ENCODE data around the gene TEN1.
A peak's percentile ranks its signal among the peaks of the same experiment; 100 is the strongest.
"Not testable (repeated sequence)": the region's sequence is repeated elsewhere in the genome, so short reads cannot be mapped to it uniquely, and the experiment has no call there.

Gene TEN1

DNA sequence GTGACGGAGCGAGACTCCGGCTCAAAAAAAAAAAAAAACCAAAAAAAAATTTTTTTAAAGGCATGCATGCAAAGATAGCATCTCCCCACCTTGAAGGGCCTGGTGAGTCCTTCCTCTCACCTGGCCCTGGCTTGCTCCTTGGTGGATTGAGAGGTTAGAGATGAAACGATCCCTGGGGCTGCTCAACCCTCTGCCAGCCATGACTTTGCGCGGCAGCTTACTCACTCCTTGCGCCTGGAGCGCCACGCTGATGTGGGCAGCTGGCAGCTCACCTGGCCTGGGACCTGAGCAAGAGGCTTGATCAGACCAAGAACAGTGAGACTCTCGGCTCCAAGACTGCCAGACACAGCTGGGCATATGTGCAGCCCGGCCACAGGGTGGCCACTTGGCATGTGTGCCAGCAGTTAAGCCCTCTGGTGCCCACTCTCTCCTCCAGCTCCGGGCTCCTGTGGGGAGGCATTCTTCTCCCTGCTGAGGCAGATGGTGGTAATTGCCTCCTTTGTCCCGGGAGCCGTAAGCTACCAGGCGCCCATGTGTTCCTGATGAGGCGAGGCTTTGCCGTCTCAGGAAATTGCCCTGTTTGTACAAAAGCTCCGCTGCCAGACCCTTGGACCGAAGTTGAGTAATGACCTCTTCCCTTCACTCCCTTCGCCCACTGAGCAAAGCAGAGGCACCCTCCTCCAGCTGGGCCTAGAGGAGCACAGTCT lies 53.2 kb downstream of the TEN1 start:
- no peak for DNase-seq

DNA sequence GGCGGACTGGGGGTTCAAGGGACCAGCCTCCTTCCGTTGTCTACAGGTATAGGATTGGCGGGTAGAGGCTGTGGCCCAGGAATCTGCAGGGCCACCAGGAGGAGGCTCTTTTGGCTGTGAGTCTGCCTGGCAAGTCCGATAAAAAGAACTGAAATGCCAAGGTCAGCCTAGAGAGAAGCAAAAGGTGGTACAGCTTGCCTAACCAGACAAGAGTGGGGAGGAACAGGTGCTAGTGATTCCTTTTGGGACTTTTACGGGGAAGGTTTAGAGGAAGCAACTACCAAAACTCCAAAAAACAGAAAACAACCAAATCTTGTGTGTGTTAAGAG lies 53.7 kb downstream of the TEN1 start:
- no peak for DNase-seq

- DNase-seq = no peak
Measured at GRCh38 chr17:76033139-76033538, 54.1 kb downstream of the TEN1 start.

DNA sequence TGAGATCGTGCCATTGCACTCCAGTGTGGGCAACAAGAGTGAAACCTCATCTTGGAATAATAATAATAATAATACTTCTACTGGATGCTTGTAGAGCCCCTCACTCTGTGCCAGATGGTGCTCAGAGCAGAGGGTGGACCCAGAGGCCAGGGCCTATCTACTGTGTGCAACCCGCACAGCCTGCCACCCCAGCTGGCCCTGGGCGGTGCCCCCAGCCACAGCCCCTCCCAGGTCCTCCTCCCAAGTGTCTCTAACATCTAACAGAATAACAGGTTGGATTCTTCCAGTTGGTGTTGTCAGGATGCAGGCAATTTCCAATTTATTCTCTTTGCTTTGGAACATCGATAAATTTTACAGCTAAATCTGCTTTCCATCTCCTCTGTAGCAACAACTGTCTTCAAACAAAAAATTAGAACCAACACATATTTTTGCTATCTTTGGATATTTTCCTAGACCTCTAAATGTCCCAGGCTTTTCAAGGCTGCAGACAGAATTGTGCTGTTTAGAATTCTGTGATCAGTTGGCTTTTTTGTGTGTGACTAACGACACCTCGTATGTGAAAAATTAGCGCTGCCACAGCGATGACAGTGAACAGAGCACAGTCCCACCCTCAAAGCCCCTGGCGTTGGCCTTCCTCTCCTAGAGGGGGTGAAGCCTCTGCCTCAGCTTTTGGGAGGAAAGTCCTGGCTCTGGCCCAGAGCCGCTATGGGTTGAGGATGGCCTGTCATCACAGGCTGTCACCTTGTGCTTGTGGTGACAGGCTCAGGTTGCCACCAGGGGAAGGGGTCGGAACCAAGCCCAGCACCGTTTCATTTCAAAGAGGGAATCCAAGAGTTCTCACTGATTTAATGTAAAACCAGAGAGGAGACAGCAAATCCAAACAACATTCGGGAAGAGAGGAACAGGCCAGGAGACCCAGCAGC lies 55.6 kb downstream of the TEN1 start:
- no peak for DNase-seq

DNA sequence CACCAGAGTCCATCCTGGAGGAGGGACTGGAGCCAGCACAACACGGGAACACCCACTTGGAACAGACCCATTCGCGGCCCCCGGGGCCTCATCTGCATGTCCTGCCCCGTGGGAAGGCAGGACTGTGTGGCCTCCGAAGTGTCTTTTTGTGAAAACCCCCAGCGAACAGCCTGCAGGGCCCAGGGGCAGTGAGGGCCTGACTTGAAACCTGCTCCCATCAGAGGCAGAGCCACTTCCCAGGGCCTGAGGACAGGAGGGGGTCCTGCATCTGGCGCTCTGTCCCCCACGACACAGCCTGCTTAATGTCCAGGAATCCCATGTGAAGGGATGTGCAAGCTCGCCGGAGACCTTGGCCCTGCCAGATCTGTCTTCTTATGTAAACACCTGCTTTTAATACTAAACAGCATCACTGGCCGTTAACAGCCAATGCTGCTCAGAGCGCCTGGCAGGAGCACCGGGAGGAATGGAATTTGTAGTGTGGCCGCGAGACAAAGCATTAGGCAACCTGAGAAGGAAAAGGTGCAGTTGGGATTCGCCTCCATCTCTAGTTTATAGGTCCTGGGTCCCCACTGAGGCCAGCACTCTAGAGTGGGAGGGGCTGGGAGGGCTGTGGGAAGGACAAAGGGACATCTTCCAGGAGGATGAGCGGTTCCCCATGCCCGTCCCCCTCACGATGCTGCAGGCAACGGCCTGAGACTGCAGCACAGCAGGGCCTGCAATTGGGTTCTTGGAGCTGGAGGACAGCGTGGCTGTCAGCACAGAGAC lies 57.6 kb downstream of the TEN1 start:
- DNase-seq = peak; percentile 75

GRCh38 chr17:76038050-76038449 lies 59.0 kb downstream of the TEN1 start:
- DNase-seq = no peak

- no peak for DNase-seq
Measured at GRCh38 chr17:76039121-76039520, 60.1 kb downstream of the TEN1 start.

DNA sequence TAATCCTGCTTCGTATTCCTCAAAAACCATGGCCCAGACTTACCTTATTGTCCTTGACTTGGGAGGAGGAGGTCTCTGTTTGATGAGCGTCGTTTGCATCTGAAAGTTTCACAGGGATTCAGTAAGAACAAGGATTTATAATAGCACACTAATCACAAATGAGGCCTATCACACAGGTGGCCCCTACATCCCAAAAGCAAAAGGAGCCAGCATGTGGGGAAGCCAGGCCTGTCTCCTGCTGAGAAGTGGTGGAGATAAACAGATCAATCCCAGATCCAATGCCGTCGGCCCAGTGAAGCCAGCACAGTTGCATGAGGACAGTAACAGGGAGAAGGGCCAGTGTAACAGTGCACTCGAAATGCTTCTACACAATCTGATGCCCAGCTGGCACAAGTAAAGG lies 61.3 kb downstream of the TEN1 start:
- no peak for DNase-seq

- DNase-seq = not testable (repeated sequence)
Measured at GRCh38 chr17:76042868-76043267, 63.8 kb downstream of the TEN1 start.

- DNase-seq = not testable (repeated sequence)
Measured at GRCh38 chr17:76044475-76045007, 65.5 kb downstream of the TEN1 start.

DNA sequence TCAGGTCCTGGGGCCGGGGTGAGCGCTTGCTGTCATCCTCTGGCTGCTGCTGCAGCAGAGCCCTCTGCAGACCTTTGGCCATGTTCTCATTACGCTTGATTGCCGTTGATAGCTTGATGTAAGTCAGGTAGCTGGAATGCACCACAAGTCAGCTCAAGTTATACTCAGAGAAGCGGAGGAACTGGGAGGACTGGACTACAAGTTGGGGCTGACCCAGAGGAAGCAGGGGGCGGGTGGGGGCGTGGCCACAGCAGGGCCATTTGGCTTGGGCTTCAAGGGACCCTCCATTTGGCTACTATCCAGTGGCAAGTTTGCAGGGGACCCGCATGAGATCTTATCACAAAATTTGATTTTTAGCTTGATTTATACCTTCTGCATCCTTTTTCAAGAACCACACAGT lies 67.0 kb downstream of the TEN1 start:
- no peak for DNase-seq

DNA sequence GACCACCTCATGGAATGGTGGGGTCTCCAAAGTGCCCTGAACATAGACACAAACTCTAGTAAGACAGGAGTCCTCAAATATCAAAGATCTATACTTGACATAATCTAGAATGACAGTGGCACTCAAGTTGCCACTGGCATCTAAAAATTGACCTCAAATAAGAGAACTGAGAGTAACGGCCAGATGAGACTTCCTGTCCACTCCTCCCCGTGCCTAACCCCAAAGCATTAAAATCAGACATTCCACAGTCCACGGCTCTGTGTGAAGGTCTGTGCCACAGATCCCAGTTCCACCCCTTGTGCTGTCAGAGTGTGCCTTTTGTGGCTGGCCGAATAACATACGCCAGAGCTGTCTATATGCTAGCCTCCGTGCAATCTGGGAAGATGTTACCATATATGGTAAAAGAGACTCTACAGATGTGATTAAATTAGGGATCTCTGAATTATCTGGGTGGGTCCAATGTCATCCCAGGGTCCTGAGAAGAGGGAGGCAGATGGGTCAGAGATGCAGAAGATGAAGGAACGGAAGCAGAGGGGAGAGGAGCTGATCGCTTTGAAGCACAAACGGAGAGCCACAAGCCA lies 69.1 kb downstream of the TEN1 start:
- DNase-seq = no peak

GRCh38 chr17:76048711-76049110 lies 69.7 kb downstream of the TEN1 start:
- DNase-seq = no peak

DNA sequence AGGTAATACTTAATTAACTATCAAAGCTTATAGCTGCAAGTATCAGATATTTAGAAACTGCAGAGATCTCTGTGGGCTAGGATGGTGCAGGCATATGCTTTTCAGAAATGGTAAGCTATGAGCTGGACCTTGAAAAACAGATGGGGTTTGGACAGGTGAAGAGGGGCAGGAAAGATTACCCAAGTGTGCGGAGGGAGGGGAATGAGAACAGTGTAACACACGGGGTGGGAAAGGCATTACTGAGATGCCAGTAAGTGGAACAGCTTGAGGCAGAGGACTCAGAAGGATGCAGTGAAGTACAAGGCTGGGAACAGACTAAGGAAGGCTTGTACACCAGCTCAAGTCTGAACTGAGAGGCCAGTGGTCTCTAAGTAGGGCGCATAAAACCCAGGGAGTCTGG lies 70.2 kb downstream of the TEN1 start:
- no peak for DNase-seq

DNA sequence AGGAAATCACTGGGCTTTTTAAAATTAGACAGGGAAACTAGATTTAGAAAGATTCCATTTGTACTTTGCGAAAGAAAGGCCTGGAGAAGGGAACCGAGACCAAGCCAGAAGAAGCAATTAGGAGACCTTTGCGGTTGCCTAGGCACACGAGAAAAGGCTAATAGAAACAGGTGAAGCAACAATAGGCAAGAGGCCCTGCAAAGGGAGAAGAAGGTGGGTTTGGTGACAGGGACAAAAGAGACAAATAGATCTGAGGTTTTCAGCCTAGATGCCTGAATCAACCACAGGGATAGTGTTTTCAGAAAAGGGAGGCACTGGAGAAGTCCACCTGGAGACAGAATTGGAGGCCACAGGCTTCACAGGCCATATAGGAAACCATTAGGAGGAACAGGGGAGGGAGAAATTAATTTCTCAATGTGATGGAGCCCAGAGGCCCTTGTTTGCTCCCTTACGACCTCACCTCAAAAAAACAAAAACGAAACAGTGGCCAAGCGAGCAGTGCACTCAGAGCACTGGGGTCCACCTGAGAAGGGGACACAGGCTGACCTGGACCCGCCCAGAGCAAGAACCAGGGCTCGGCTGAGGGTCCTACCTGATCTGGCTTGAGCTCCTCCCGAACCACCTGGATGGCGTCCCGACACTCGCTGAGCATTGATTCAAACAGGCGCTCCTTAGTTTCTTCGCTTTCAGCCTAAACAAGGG lies 70.9 kb downstream of the TEN1 start:
- DNase-seq = no peak
